ENCODE measurements around the gene CCDC137.

DNA sequence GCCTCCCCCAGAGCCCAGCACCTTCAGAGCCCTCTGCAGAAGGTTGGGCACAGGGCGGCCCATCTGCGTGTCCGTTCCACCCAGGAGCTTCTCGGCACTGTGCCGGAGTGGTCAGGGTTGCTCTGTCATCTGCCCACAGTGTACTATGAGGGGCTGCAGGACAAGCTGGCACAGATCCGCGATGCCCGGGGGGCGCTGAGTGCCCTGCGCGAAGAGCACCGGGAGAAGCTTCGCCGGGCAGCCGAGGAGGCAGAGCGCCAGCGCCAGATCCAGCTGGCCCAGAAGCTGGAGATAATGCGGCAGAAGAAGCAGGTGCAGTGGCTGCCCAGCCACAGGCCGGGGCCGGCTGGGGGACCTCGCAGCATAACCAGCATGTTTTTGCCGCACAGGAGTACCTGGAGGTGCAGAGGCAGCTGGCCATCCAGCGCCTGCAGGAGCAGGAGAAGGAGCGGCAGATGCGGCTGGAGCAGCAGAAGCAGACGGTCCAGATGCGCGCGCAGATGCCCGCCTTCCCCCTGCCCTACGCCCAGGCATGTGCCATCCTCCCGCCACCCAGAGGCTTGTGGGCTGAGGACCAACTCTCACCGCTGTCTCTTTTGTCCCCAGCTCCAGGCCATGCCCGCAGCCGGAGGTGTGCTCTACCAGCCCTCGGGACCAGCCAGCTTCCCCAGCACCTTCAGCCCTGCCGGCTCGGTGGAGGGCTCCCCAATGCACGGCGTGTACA, 29.8 kb downstream of the CCDC137 start:
- TF ChIP-seq, protein P1, sequence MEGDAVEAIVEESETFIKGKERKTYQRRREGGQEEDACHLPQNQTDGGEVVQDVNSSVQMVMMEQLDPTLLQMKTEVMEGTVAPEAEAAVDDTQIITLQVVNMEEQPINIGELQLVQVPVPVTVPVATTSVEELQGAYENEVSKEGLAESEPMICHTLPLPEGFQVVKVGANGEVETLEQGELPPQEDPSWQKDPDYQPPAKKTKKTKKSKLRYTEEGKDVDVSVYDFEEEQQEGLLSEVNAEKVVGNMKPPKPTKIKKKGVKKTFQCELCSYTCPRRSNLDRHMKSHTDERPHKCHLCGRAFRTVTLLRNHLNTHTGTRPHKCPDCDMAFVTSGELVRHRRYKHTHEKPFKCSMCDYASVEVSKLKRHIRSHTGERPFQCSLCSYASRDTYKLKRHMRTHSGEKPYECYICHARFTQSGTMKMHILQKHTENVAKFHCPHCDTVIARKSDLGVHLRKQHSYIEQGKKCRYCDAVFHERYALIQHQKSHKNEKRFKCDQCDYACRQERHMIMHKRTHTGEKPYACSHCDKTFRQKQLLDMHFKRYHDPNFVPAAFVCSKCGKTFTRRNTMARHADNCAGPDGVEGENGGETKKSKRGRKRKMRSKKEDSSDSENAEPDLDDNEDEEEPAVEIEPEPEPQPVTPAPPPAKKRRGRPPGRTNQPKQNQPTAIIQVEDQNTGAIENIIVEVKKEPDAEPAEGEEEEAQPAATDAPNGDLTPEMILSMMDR (IDR thresholded peaks at IDR 0.05): no peak
- TF ChIP-seq POLR2A (IDR thresholded peaks at IDR 0.05): no peak
